ENCODE measurements around the gene NAALADL2. TPM values are rescaled to one million over a fixed set of nuclear protein-coding genes. Genes with fewer than 3 reads are reported as not detected.

NAALADL2 gene
- total RNA-seq, 1 donor from 2014 or later: not detected

DNA sequence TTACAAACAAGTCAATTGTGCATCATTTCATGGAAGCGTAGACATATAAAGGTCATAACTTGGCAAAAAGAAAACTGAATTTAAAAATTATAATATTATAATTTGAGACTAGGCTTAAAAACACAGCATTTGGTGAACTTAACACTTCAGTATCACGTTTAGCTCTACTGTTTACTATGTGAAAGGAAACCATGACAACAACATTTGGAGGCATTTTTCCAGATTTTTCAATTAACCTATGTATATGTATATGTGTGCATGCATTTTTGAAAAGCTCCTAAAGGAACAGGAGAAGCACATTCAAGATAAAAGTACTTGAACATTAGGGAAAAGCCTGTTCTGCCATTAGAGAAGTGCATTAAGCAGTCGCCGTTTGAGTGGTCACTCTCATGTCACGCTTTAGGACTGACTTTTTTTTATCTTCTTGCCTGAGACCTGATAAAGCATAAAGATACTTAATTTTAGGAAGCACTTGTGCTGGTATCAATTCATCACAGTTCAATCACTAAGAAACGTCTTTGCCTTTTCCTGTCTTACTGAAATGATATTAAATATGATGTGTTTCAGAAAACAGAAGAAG, 156.0 kb downstream of the NAALADL2 start:
- Mint-ChIP-seq H3K27me3 (ENCODE audit: insufficient read depth) (no peaks in the 10 kb centered on the region), H3K4me3 (no peak overlapping the region), H3K9me3 (no peaks in the 10 kb centered on the region), H3K27ac (no peak overlapping the region), H3K36me3 (ENCODE audit: low read depth) (no peaks in the 10 kb centered on the region), H3K4me1 (ENCODE audit: low read depth) (no peaks in the 10 kb centered on the region)
- intact Hi-C loops (cut with micrococcal nuclease): no loop called here
- no peak for DNase-seq (ENCODE audit: low spot score)

DNA sequence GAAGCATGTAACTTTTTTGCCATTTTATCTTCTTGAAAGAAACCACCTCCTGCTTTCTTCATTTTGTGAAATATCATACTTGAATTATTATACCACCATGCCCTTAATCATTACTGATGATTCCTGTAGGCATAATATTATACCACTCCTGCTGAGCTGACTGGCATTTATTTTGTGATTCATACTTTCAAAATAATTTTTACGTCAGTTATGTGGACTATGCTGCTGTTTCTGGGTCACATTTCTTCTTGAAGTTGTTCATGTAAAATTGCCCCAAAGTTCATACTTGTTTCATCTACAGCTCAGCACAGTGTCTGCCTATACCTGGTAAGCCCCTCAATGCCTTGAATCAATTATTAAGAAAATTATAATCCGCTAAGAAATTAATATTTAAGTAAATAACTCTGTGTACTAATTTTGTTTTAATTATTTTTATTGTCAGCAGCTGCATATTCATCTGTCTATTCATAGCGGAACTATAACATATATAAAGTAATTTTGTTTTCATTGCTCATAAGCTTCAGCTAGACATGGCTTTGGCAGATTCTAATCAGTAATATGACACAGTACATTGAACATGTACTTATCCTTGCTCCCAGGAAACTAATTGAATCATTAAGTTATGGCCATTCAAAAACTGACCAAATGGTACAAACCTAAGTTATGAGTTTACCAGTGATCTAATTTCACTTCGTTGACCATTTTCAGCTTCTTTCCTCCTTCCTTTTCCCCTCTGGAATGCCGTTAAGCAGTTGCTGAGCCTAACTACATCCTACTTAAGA, 160.0 kb downstream of the NAALADL2 start:
- intact Hi-C loops (cut with micrococcal nuclease): no loop called here
- Mint-ChIP-seq H3K9me3 (no peaks in the 10 kb centered on the region), H3K27ac (no peak overlapping the region), H3K27me3 (ENCODE audit: insufficient read depth) (no peaks in the 10 kb centered on the region), H3K36me3 (ENCODE audit: low read depth) (no peaks in the 10 kb centered on the region), H3K4me3 (no peak overlapping the region), H3K4me1 (ENCODE audit: low read depth) (no peaks in the 10 kb centered on the region)
- no peak for DNase-seq (ENCODE audit: low spot score)

- intact Hi-C loops (cut with micrococcal nuclease): no loop called here
- H3K9me3 Mint-ChIP-seq: no peaks in the 10 kb centered on the region
- no peaks in the 10 kb centered on the region for H3K4me1 Mint-ChIP-seq (ENCODE audit: low read depth)
- no peaks in the 10 kb centered on the region for H3K27me3 Mint-ChIP-seq (ENCODE audit: insufficient read depth)
- H3K36me3 Mint-ChIP-seq (ENCODE audit: low read depth): no peaks in the 10 kb centered on the region
- no peak overlapping the region for H3K27ac Mint-ChIP-seq
- no peak for DNase-seq (ENCODE audit: low spot score)
- no peak overlapping the region for H3K4me3 Mint-ChIP-seq
These were observed 161.0 kb downstream of the NAALADL2 start for GRCh38 chr3:175020101-175020500.

DNA sequence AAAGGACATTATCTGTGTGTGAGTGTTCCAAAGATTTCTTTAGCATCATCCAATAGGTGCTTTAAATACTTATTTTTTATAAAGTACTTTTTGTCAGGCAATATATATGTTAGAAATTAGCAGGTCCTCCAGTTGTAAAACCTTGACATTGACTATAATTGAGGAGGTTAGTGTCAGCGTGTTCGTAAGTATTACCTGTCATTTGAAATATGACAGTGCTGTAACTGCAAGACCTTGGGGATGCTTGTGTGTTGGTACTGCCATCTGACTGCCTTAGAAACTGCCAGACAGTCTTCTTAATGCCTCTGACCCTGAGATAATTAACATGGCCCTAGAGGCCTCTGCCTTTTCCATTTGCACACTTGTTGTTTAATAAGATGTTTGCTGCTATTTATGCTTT, 170.7 kb downstream of the NAALADL2 start:
- no peak for DNase-seq (ENCODE audit: low spot score)
- H3K4me3 Mint-ChIP-seq: no peak overlapping the region
- H3K36me3 Mint-ChIP-seq (ENCODE audit: low read depth): no peaks in the 10 kb centered on the region
- no peaks in the 10 kb centered on the region for H3K4me1 Mint-ChIP-seq (ENCODE audit: low read depth)
- H3K27ac Mint-ChIP-seq: no peak overlapping the region
- no peaks in the 10 kb centered on the region for H3K9me3 Mint-ChIP-seq
- intact Hi-C loops (cut with micrococcal nuclease): no loop called here
- H3K27me3 Mint-ChIP-seq (ENCODE audit: insufficient read depth): no peaks in the 10 kb centered on the region

GRCh38 chr3:175039875-175040274, 180.7 kb downstream of the NAALADL2 start:
- no peak for DNase-seq (ENCODE audit: low spot score)
- no peaks in the 10 kb centered on the region for H3K27me3 Mint-ChIP-seq (ENCODE audit: insufficient read depth)
- no peaks in the 10 kb centered on the region for H3K9me3 Mint-ChIP-seq
- H3K4me3 Mint-ChIP-seq: no peak overlapping the region
- no peaks in the 10 kb centered on the region for H3K36me3 Mint-ChIP-seq (ENCODE audit: low read depth)
- no peak overlapping the region for H3K27ac Mint-ChIP-seq
- H3K4me1 Mint-ChIP-seq (ENCODE audit: low read depth): no peaks in the 10 kb centered on the region
- intact Hi-C loops (cut with micrococcal nuclease): no loop called here

DNA sequence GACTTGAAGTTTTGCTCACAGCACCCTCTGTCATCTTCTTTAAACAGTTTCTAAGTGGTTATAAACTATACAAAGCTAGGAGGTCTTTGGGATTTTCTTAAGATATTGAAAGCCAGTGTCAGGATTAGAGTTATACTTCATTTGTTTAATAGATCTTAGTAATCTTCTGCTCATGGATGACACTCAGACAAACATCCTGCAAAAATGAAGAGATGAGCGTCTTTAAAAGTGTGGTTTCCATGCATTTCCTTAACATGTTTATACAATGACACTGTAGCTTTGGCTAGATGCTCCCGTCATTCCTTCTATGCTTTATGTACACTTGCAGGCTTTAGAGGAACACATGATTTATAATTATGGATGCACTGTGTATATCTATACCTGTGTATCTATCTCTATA, 182.2 kb downstream of the NAALADL2 start:
- no peak for DNase-seq (ENCODE audit: low spot score)
- no peaks in the 10 kb centered on the region for H3K36me3 Mint-ChIP-seq (ENCODE audit: low read depth)
- H3K4me3 Mint-ChIP-seq: no peak overlapping the region
- no peaks in the 10 kb centered on the region for H3K9me3 Mint-ChIP-seq
- intact Hi-C loops (cut with micrococcal nuclease): no loop called here
- H3K27ac Mint-ChIP-seq: no peak overlapping the region
- H3K4me1 Mint-ChIP-seq (ENCODE audit: low read depth): no peaks in the 10 kb centered on the region
- no peaks in the 10 kb centered on the region for H3K27me3 Mint-ChIP-seq (ENCODE audit: insufficient read depth)

DNA sequence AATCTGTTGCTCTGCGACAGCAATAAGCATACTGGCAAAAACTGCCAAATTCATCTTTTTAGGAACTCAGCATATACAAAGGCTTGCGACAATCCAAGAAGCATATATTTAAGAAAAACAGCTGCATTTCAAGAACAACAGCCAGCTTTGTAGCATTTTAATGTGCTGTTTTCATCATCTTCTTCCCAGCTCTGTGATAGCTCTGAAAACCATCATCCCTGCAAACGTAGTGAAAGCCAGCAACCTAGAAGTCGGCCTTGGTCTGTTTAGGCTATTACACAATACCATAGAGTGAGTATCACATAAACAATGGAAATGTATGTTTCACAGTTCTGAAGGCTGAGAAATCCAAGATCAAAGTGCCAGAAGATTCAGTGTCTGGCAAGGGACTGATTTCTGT, 187.5 kb downstream of the NAALADL2 start:
- no peak overlapping the region for H3K27ac Mint-ChIP-seq
- intact Hi-C loops (cut with micrococcal nuclease): no loop called here
- DNase-seq (ENCODE audit: low spot score): no peak
- no peaks in the 10 kb centered on the region for H3K36me3 Mint-ChIP-seq (ENCODE audit: low read depth)
- peaks cover 3% of the 10 kb centered on the region for H3K9me3 Mint-ChIP-seq
- H3K27me3 Mint-ChIP-seq (ENCODE audit: insufficient read depth): no peaks in the 10 kb centered on the region
- no peak overlapping the region for H3K4me3 Mint-ChIP-seq
- no peaks in the 10 kb centered on the region for H3K4me1 Mint-ChIP-seq (ENCODE audit: low read depth)

GRCh38 chr3:175047786-175048185, 188.7 kb downstream of the NAALADL2 start:
- Mint-ChIP-seq H3K4me1 (ENCODE audit: low read depth) (no peaks in the 10 kb centered on the region), H3K36me3 (ENCODE audit: low read depth) (no peaks in the 10 kb centered on the region), H3K27ac (no peak overlapping the region), H3K9me3 (peaks cover 6% of the 10 kb centered on the region), H3K4me3 (no peak overlapping the region), H3K27me3 (ENCODE audit: insufficient read depth) (no peaks in the 10 kb centered on the region)
- DNase-seq (ENCODE audit: low spot score): no peak
- intact Hi-C loops (cut with micrococcal nuclease): no loop called here

DNA sequence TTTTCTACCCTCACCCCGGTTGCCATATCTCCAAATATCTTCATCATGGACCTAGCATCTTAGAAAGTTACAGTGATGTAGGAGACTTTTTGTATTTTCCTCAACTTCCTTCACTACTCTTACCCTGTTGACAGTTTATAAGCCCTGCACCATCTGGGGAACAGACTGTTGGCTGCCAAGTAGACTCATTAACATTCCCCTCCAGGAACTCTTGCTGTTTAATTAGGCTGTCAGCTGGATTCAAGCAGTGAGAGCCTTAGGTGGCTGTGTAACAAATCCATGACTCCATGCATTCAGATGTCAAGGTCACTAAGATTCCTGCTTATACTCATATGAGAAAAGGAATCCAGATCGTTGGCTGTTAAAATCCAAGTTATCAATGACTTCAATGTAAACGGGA, 198.3 kb downstream of the NAALADL2 start:
- no peak for DNase-seq (ENCODE audit: low spot score)
- H3K36me3 Mint-ChIP-seq (ENCODE audit: low read depth): no peaks in the 10 kb centered on the region
- peaks cover 26% of the 10 kb centered on the region for H3K9me3 Mint-ChIP-seq
- no peaks in the 10 kb centered on the region for H3K4me1 Mint-ChIP-seq (ENCODE audit: low read depth)
- H3K4me3 Mint-ChIP-seq: no peak overlapping the region
- no peak overlapping the region for H3K27ac Mint-ChIP-seq
- H3K27me3 Mint-ChIP-seq (ENCODE audit: insufficient read depth): no peaks in the 10 kb centered on the region
- intact Hi-C loops (cut with micrococcal nuclease): no loop called here

DNA sequence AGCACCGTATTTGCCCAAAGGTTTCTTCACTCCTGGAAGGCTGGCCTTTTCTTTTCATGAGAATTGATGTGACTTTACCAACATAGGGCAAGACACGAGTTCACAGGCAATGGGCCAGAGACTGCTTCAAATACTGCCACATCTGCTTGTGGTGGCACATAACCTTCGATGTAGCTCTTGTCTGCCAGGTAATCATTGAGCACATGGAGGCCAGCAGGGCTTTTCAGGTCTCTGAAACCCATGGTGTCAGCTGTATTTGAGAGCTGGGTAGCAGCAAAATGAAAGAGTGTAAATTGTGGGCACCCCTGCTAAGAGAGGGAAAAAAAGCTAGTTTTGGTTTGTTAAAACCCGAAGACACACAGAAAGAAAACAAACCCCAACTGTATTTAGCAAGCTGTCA, 200.7 kb downstream of the NAALADL2 start:
- Mint-ChIP-seq H3K4me3 (no peak overlapping the region), H3K36me3 (ENCODE audit: low read depth) (no peaks in the 10 kb centered on the region), H3K27me3 (ENCODE audit: insufficient read depth) (no peaks in the 10 kb centered on the region), H3K4me1 (ENCODE audit: low read depth) (no peaks in the 10 kb centered on the region), H3K27ac (no peak overlapping the region), H3K9me3 (peaks cover 19% of the 10 kb centered on the region)
- intact Hi-C loops (cut with micrococcal nuclease): no loop called here
- no peak for DNase-seq (ENCODE audit: low spot score)

DNA sequence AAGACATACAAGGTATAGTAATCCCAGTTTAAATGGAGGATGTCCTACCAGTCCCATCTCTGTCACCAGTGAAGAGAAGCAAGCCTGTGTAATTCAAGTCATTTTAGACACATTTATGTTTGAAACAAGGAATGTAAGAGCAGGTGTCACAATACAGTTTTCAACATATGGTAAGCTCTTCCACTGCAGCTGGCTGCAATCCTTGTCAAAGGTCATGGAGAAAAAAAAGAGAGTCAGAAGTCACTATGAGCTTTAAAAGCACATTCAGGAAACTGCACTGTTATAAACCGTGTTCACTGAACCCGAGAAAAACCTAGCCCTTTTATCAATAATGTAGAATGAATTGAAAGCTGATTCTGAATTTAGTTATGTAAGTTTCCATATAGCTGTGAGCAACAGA, 206.4 kb downstream of the NAALADL2 start:
- Mint-ChIP-seq H3K9me3 (no peaks in the 10 kb centered on the region), H3K4me3 (no peak overlapping the region), H3K4me1 (ENCODE audit: low read depth) (no peaks in the 10 kb centered on the region), H3K27me3 (ENCODE audit: insufficient read depth) (no peaks in the 10 kb centered on the region), H3K36me3 (ENCODE audit: low read depth) (no peaks in the 10 kb centered on the region), H3K27ac (no peak overlapping the region)
- intact Hi-C loops (cut with micrococcal nuclease): no loop called here
- DNase-seq (ENCODE audit: low spot score): no peak

DNA sequence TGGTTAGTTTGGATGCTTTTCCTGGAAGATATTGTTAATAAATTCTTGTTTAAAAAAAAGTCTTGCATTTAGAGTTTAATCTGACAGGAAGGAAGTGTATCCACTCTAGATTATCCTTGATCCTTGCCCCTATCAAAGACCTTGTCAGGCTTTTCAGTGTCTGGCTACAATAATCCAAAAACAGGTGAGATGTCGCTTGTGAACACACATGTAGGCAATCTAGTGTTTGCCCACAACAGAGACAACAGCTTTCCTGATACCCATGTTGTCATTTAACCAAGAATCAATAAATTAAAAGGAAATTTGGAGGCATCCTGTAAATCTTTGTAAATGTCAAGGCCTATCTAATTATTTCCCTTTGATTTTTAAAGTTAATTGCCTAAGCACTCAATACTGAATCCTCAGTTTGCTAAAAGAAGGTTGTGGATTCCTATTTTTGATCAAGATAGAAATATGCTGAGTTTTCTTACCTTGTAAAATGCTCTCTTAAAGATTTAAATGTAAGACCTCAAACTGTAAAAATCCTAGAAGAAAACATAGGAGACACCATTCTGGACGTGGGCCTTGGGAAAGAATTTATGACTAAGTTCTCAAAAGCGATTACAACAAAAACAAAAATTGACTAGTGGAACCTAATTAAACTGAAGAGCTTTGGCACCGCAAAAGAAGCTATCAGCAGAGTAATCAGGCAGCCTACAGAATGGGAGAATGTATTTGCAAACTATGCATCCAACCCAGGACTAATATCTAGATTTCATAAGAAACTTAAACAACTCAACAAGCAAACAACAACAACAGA, 207.7 kb downstream of the NAALADL2 start:
- Mint-ChIP-seq H3K9me3 (no peaks in the 10 kb centered on the region), H3K27ac (no peak overlapping the region), H3K36me3 (ENCODE audit: low read depth) (no peaks in the 10 kb centered on the region), H3K4me1 (ENCODE audit: low read depth) (no peaks in the 10 kb centered on the region), H3K27me3 (ENCODE audit: insufficient read depth) (no peaks in the 10 kb centered on the region), H3K4me3 (no peak overlapping the region)
- intact Hi-C loops (cut with micrococcal nuclease): no loop called here
- no peak for DNase-seq (ENCODE audit: low spot score)

DNA sequence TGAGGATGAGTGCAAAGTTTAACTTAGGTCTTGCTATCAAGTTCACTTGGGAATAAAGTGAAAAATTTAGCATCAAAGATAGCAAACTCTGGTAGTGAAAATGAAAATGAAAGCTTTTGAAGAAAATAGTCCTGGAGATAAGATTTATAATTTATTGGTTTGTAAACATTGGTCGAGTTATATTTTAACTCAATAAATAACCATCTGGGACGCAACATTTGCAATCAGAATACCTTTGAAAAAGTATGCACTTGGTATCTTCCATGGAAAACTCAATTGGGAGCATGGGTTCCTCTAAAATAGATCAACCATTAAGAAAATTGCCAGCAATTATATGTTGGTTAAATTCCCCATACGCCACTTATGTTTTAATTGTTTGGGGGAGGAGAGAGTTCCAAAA, 209.5 kb downstream of the NAALADL2 start:
- DNase-seq (ENCODE audit: low spot score): no peak
- Mint-ChIP-seq H3K4me1 (ENCODE audit: low read depth) (no peaks in the 10 kb centered on the region), H3K4me3 (no peak overlapping the region), H3K27ac (no peak overlapping the region), H3K9me3 (no peaks in the 10 kb centered on the region), H3K27me3 (ENCODE audit: insufficient read depth) (no peaks in the 10 kb centered on the region), H3K36me3 (ENCODE audit: low read depth) (no peaks in the 10 kb centered on the region)
- intact Hi-C loops (cut with micrococcal nuclease): no loop called here
